K562 (cell line): ENCODE measurements around the gene AIFM3. TPM values are rescaled to one million over a fixed set of nuclear protein-coding genes. Genes with fewer than 3 reads are reported as not detected.

ENCODE experiments used
- BACH1 ChIP-seq: fragments of 200-800 bp; sonication (Bioruptor generic); IDR thresholded peaks from 2 replicates; pipeline ENCODE4 v1.6.1; 2016; ENCODE audit warnings: missing genetic modification characterization, missing compliant biosample characterization
- BDP1 ChIP-seq: IDR thresholded peaks from 3 replicates; pipeline ENCODE4 v1.6.1; 2011; ENCODE audit not compliant: insufficient read length, insufficient read depth
- CBFB ChIP-seq: sonication (generic); formaldehyde crosslinking; IDR thresholded peaks from 2 replicates; pipeline ENCODE4 v1.4.0; 2020; ENCODE audit warnings: mild to moderate bottlenecking, missing genetic modification reagents
- CCNT2 ChIP-seq: IDR thresholded peaks from 2 replicates; pipeline ENCODE4 v1.6.1; 2011; ENCODE audit warnings: borderline replicate concordance, low read depth, mild to moderate bottlenecking, moderate library complexity, mixed read lengths, low read length; ENCODE audit not compliant: insufficient read length; ENCODE audit errors: extremely low read depth
- CEBPG ChIP-seq, 3 experiments: fragments of 200-800 bp in 1 of 3; sonication (Bioruptor generic) in 1 of 3; sonication (generic) in 1 of 3; formaldehyde crosslinking in 1 of 3; IDR thresholded peaks in 2 of 3; conservative IDR thresholded peaks in 1 of 3; 2 replicates each; pipeline versions ENCODE4 v1.6.1 to v1.8.0; 2016 to 2022; ENCODE audit warnings: missing compliant biosample characterization in 2 of 3, missing genetic modification characterization in 2 of 3, mild to moderate bottlenecking in 1 of 3, missing genetic modification reagents in 1 of 3
- CREB3 ChIP-seq: fragments of 450-650 bp; conservative IDR thresholded peaks from 2 replicates; pipeline ENCODE4 v1.6.1; 2016; ENCODE audit warnings: missing genetic modification characterization, low read depth, mild to moderate bottlenecking, missing compliant biosample characterization, moderate library complexity
- CUX1 ChIP-seq: fragments of 200-800 bp; sonication (Bioruptor generic); IDR thresholded peaks from 2 replicates; pipeline ENCODE4 v1.6.1; 2016; ENCODE audit warnings: missing genetic modification characterization, missing compliant biosample characterization
- POLR2AphosphoS5 ChIP-seq: IDR thresholded peaks from 2 replicates; pipeline ENCODE4 v1.6.1; 2011; ENCODE audit warnings: mild to moderate bottlenecking, low read depth, low read length, moderate library complexity; ENCODE audit not compliant: control insufficient read depth, insufficient read depth
- RNF219 ChIP-seq: fragments of 250-450 bp; sonication (Bioruptor Pico); IDR thresholded peaks from 2 replicates; pipeline ENCODE4 v1.5.0; 2022; ENCODE audit warnings: mild to moderate bottlenecking
- SFPQ ChIP-seq: fragments of 200-400 bp; formaldehyde crosslinking; IDR thresholded peaks from 2 replicates; pipeline ENCODE4 v1.6.1; 2017; ENCODE audit warnings: mild to moderate bottlenecking, low read depth, low read length, moderate library complexity
- SMARCA5 ChIP-seq: fragments of 450-650 bp; IDR thresholded peaks from 2 replicates; pipeline ENCODE4 v1.6.1; 2016
- TCF15 ChIP-seq: fragments of 250-450 bp; sonication (Bioruptor Pico); IDR thresholded peaks from 2 replicates; pipeline ENCODE4 v1.8.0; 2022; ENCODE audit warnings: moderate library complexity, mild to moderate bottlenecking, inconsistent platforms
- ZNF695 ChIP-seq: fragments of 450-650 bp; formaldehyde crosslinking; IDR thresholded peaks from 2 replicates; pipeline ENCODE4 v1.4.0; 2020; ENCODE audit warnings: mild to moderate bottlenecking, moderate library complexity
- ZNF76 ChIP-seq: fragments of 250-450 bp; sonication (Bioruptor Pico); IDR thresholded peaks from 2 replicates; pipeline ENCODE4 v1.4.0; 2020; ENCODE audit warnings: mild to moderate bottlenecking, moderate library complexity, borderline replicate concordance
- ZNF766 ChIP-seq: fragments of 200-800 bp; sonication (Bioruptor generic); conservative IDR thresholded peaks from 2 replicates; pipeline ENCODE4 v1.6.1; 2016; ENCODE audit warnings: missing genetic modification characterization, missing compliant biosample characterization
- ZNF79 ChIP-seq: fragments of 250-450 bp; sonication (Bioruptor Pico); IDR thresholded peaks from 2 replicates; pipeline ENCODE4 v1.4.0; 2020; ENCODE audit warnings: low read depth, mild to moderate bottlenecking, moderate library complexity
- polyA plus RNA-seq, 8 experiments: library from polyadenylated mRNA; depleted of rRNA in 4 of 8; stranded (reverse) in 5 of 8; unstranded in 3 of 8; fragments of >200 nt; fragmentation: Nextera tagmentation in 2 of 8; fragmentation: Illumina TruSeq in 1 of 8; extraction: Ambion mirVana in 2 of 8; extraction: Trizol in 1 of 8; gene quantifications; 2 replicates each; pipeline versions ENCODE4 v1.2.1 to v1.2.3, GENCODE V29; 2011 to 2014; ENCODE audit warnings: inconsistent platforms in 1 of 8, missing spikeins in 1 of 8
- total RNA-seq, 7 experiments: library from RNA; depleted of rRNA in 6 of 7; stranded (reverse); fragments of >200 nt in 6 of 7; fragmentation: Illumina TruSeq in 2 of 7; extraction: Trizol in 2 of 7; gene quantifications; 2 replicates each; pipeline versions ENCODE4 v1.2.1 to v1.2.3, GENCODE V29; 2011 to 2021; ENCODE audit warnings: low replicate concordance in 1 of 7

AIFM3 gene
- total and polyA plus RNA-seq, 9 of the 15 experiments (the other 6 are each of a cell fraction or from before 2014, with no cell fraction given), result 0.03 to 0.20 (median 0.07) TPM; not detected in 1

GRCh38 chr22:20982563-20982882 lies 15.5 kb downstream of the AIFM3 start (continued):
- TF ChIP-seq CBFB (CRISPR knock-in tag), result no peak
- TF ChIP-seq ZNF79 (CRISPR knock-in tag), result no peak
- no peak for TF ChIP-seq RNF219 (CRISPR knock-in tag)
- TF ChIP-seq BDP1, result no peak
- no peak for TF ChIP-seq SFPQ
- no peak for TF ChIP-seq POLR2AphosphoS5
- TF ChIP-seq CCNT2, result no peak
- no peak for TF ChIP-seq ZNF76 (CRISPR knock-in tag)
- no peak; the same call in 1 of the 2 replicates for TF ChIP-seq TCF15
- no peak for TF ChIP-seq CEBPG (CRISPR knock-in tag; IDR thresholded peaks at IDR 0.05)
- no peak for TF ChIP-seq CEBPG (tag; conservative IDR thresholded peaks at IDR 0.05 in 1 of 2, IDR thresholded peaks at IDR 0.05 in 1 of 2)
- no peak for TF ChIP-seq ZNF695 (CRISPR knock-in tag)
- TF ChIP-seq BACH1 (tag), result no peak
- no peak for TF ChIP-seq ZNF766
- no peak for TF ChIP-seq CREB3 (tag)
- no peak for TF ChIP-seq CUX1 (CRISPR knock-in tag)
- TF ChIP-seq SMARCA5, result no peak
